HEK293 (cell line): ENCODE results near the gene ZBTB1.
"Not testable (repeated sequence)": the region's sequence is repeated elsewhere in the genome, so short reads cannot be mapped to it uniquely, and the experiment has no call there.

Source experiments
- GLI4 ChIP-seq: fragments of 450-650 bp; formaldehyde crosslinking; IDR thresholded peaks from 2 replicates; pipeline ENCODE4 v1.5.1; 2016; ENCODE audit warnings: missing biosample characterization, missing genetic modification characterization
- ZNF214 ChIP-seq: fragments of 450-650 bp; formaldehyde crosslinking; IDR thresholded peaks from 2 replicates; pipeline ENCODE4 v1.5.1; 2017; ENCODE audit warnings: missing biosample characterization, mild to moderate bottlenecking, missing genetic modification characterization, borderline replicate concordance

DNA sequence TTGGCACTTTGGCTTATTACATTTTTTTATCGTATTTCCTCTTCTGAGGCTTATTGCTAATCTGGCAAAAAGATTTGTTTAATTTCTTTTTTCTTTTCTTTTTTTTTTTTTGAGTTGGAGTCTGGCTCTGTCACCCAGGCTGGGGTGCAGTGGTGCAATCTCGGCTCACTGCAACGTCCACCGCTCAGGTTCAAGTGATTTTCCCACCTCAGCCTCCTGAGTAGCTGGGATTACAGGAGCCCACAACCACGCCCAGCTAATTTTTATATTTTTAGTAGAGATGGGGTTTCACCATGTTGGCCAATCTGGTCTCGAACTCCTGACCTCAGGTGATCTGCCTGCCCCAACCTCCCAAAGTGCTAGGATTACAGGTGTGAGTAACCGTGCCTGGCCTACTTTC, 65.1 kb downstream of the ZBTB1 start:
- TF ChIP-seq GLI4, ZNF214: not testable (repeated sequence)
